A673 (cell line): Measurements from ENCODE around the gene DUSP6. TPM values are rescaled to one million over a fixed set of nuclear protein-coding genes. Genes with fewer than 3 reads are reported as not detected.

Source experiments
- BruUV-seq: library from RNA; stranded (reverse); fragments of 400-500 nt; replicated peaks from 2 replicates; lab custom pipeline; 2021; lab: Mats Ljungman, UMichigan
- CTCF ChIA-PET: fragments of 300-600 bp; sonication (Branson Sonifier 250); formaldehyde crosslinking; loops from one replicate; lab custom pipeline; 2022; ENCODE audit warnings: antibody characterized with exemption; lab: Charles Lee
- POLR2A ChIA-PET: fragments of 300-600 bp; sonication (Branson Sonifier 250); formaldehyde crosslinking; loops from one replicate; lab custom pipeline; 2022; ENCODE audit warnings: antibody characterized with exemption; ENCODE audit not compliant: low non-redundant PET; lab: Charles Lee
- DNase-seq: peaks from one replicate; pipeline ENCODE4 v3.0.0-alpha.2; 2015; ENCODE audit warnings: low spot score
- H3K27ac ChIP-seq: fragments of 200-600 bp; sonication (generic); 2 replicates; pipeline ENCODE4 v1.5.1; 2016; ENCODE audit warnings: mixed run types, low read depth, mild to moderate bottlenecking, mixed read lengths, antibody characterized with exemption, low read length; ENCODE audit not compliant: poor library complexity, severe bottlenecking
- H3K27me3 ChIP-seq: fragments of 200-600 bp; sonication (generic); replicated peaks from 2 replicates; pipeline ENCODE4 v1.6.1; 2017; ENCODE audit warnings: mixed run types, low read depth, mild to moderate bottlenecking, mixed read lengths, antibody characterized with exemption, low read length; ENCODE audit not compliant: insufficient read depth, poor library complexity
- H3K36me3 ChIP-seq: fragments of 200-600 bp; sonication (generic); 2 replicates; pipeline ENCODE4 v1.6.1; 2016; ENCODE audit warnings: mixed run types, mild to moderate bottlenecking, mixed read lengths, antibody characterized with exemption, low read length; ENCODE audit not compliant: insufficient read depth, poor library complexity, severe bottlenecking
- H3K4me1 ChIP-seq: fragments of 200-600 bp; sonication (generic); 2 replicates; pipeline ENCODE4 v1.6.1; 2017; ENCODE audit warnings: mixed run types, mild to moderate bottlenecking, mixed read lengths, antibody characterized with exemption, low read length; ENCODE audit not compliant: insufficient read depth, poor library complexity, severe bottlenecking
- H3K4me3 ChIP-seq: fragments of 200-600 bp; sonication (generic); 2 replicates; pipeline ENCODE4 v1.5.1; 2016; ENCODE audit warnings: low read depth, mixed run types, mild to moderate bottlenecking, mixed read lengths, low read length; ENCODE audit not compliant: poor library complexity, severe bottlenecking
- H3K9me3 ChIP-seq: fragments of 200-600 bp; sonication (generic); 2 replicates; pipeline ENCODE4 v1.6.1; 2016; ENCODE audit warnings: mixed run types, low read depth, mild to moderate bottlenecking, mixed read lengths, antibody characterized with exemption, low read length; ENCODE audit not compliant: poor library complexity, severe bottlenecking
- EZH2 ChIP-seq: fragments of 200-600 bp; sonication (generic); IDR thresholded peaks from 2 replicates; pipeline ENCODE4 v1.6.1; 2017; ENCODE audit warnings: borderline replicate concordance, low read depth, mild to moderate bottlenecking, mixed read lengths, antibody characterized with exemption, low read length; ENCODE audit not compliant: poor library complexity, severe bottlenecking
- intact Hi-C: fragments of 100-400 bp; cut with micrococcal nuclease; formaldehyde crosslinking; loops from one replicate; pipeline ENCODE4 v1.10.0; 2022; ENCODE audit not compliant: unreplicated experiment
- total RNA-seq: library from RNA; stranded (reverse); gene quantifications from 2 replicates; pipeline ENCODE4 v1.2.3, GENCODE V29; 2021
- TF ChIP-seq, protein P1 (sequence below): fragments of 300-800, 200-600 bp; sonication (generic); conservative IDR thresholded peaks from 2 replicates; pipeline ENCODE4 v1.5.1; 2017; ENCODE audit warnings: low read depth, mild to moderate bottlenecking, antibody characterized with exemption, low read length, moderate library complexity, mixed read lengths

DUSP6 gene
- total RNA-seq, 1 experiment from 2014 or later, result 226 TPM

- Histone ChIP-seq H3K36me3 (no peaks in the 10 kb centered on the region), H3K27me3 (no peaks in the 10 kb centered on the region), H3K9me3 (no peaks in the 10 kb centered on the region), H3K4me1 (peaks cover 69% of the 10 kb centered on the region), H3K4me3 (peak overlapping the region; percentile 10), H3K27ac (peak overlapping the region; percentile 85)
- CTCF ChIA-PET, result interaction anchor here (0.6 kb wide), 1 partner anchor 89 kb away, joined by 3 read pairs; no protein-coding TSS in a partner anchor
- BruUV-seq, result no TSS peak
- POLR2A ChIA-PET, result interaction anchor here (0.9 kb wide), 1 partner anchor 13 kb away, joined by 3 read pairs; no protein-coding TSS in a partner anchor
- TF ChIP-seq, protein P1, sequence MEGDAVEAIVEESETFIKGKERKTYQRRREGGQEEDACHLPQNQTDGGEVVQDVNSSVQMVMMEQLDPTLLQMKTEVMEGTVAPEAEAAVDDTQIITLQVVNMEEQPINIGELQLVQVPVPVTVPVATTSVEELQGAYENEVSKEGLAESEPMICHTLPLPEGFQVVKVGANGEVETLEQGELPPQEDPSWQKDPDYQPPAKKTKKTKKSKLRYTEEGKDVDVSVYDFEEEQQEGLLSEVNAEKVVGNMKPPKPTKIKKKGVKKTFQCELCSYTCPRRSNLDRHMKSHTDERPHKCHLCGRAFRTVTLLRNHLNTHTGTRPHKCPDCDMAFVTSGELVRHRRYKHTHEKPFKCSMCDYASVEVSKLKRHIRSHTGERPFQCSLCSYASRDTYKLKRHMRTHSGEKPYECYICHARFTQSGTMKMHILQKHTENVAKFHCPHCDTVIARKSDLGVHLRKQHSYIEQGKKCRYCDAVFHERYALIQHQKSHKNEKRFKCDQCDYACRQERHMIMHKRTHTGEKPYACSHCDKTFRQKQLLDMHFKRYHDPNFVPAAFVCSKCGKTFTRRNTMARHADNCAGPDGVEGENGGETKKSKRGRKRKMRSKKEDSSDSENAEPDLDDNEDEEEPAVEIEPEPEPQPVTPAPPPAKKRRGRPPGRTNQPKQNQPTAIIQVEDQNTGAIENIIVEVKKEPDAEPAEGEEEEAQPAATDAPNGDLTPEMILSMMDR, result no peak
- TF ChIP-seq EZH2, result no peak
- intact Hi-C loops, result loop anchor here (5.0 kb wide), 1 partner anchor 78 kb away; no protein-coding TSS in a partner anchor
- peak; percentile 95 for DNase-seq
Observed at GRCh38 chr12:89373763-89374572, 21.7 kb upstream of the DUSP6 start.

GRCh38 chr12:89372584-89373370 is 20.5 kb upstream of the DUSP6 start:
- Histone ChIP-seq H3K9me3 (no peaks in the 10 kb centered on the region), H3K4me1 (peaks cover 72% of the 10 kb centered on the region), H3K4me3 (no peak overlapping the region), H3K27me3 (no peaks in the 10 kb centered on the region), H3K36me3 (no peaks in the 10 kb centered on the region), H3K27ac (peak overlapping the region; percentile 85)
- CTCF ChIA-PET, result no interaction called here
- POLR2A ChIA-PET, result no interaction called here
- TF ChIP-seq, protein P1, result no peak
- no peak for TF ChIP-seq EZH2
- no TSS peak for BruUV-seq
- DNase-seq, result no peak
- intact Hi-C loops, result loop anchor here (5.0 kb wide), 1 partner anchor 80 kb away; no protein-coding TSS in a partner anchor

DNA sequence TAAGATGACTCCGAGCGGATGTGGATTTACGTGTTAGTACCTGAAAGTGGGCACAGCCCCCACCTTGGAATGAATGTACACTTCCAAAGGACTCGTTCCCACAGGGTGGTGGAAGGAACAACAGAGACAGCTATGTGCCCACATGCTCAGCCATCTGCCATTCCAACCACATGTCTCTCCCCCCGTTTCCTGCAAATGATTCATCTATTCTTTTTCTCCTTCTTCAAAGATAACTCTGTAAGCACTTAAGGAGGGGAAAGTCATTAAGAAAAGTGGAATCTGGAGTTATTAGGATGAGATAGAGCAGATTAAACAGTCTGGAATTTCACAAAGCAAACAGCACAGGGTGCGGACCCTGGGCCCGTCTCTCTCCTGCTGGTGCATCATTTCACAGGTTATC is 18.5 kb upstream of the DUSP6 start:
- ChIA-PET CTCF (no interaction called here), POLR2A (no interaction called here)
- Histone ChIP-seq H3K27ac (peak overlapping the region; percentile 55), H3K4me3 (no peak overlapping the region), H3K27me3 (no peaks in the 10 kb centered on the region), H3K9me3 (no peaks in the 10 kb centered on the region), H3K4me1 (peaks cover 71% of the 10 kb centered on the region), H3K36me3 (no peaks in the 10 kb centered on the region)
- intact Hi-C loops, result loop anchor here (5.0 kb wide), 1 partner anchor 81 kb away; no protein-coding TSS in a partner anchor
- BruUV-seq, result no TSS peak
- peak; percentile 79 for DNase-seq
- TF ChIP-seq, protein P1, result no peak
- TF ChIP-seq EZH2, result no peak
